Progenitor cell of endocrine pancreas (in vitro differentiated cells): ENCODE data around the gene HYAL1. TPM values are rescaled to one million over a fixed set of nuclear protein-coding genes. Genes with fewer than 3 reads are reported as not detected.

ENCODE experiments used
- DNase-seq: peaks from one replicate; pipeline ENCODE4 v3.0.0; 2021; ENCODE audit warnings: low spot score; ENCODE audit not compliant: unreplicated experiment
- H3K27ac Mint-ChIP-seq: 2 replicates; pipeline ENCODE4 v1.8.0; 2021; ENCODE audit warnings: mild to moderate bottlenecking, moderate library complexity, mixed read lengths
- H3K27me3 Mint-ChIP-seq: 2 replicates; pipeline ENCODE4 v1.8.0; 2021; ENCODE audit warnings: mixed read lengths
- H3K36me3 Mint-ChIP-seq: 2 replicates; pipeline ENCODE4 v1.8.0; 2022; ENCODE audit warnings: mixed read lengths; ENCODE audit not compliant: insufficient read depth
- H3K4me1 Mint-ChIP-seq: 2 replicates; pipeline ENCODE4 v1.8.0; 2021; ENCODE audit warnings: low read depth, mixed read lengths
- H3K4me3 Mint-ChIP-seq: 2 replicates; pipeline ENCODE4 v1.8.0; 2021; ENCODE audit warnings: low read depth, mild to moderate bottlenecking, moderate library complexity, mixed read lengths
- H3K9me3 Mint-ChIP-seq: 2 replicates; pipeline ENCODE4 v1.8.0; 2021; ENCODE audit warnings: low read depth, mixed read lengths
- CTCF ChIP-seq: fragments of 200-600 bp; sonication (generic); IDR thresholded peaks from one replicate; pipeline ENCODE4 v1.5.0; 2021; ENCODE audit warnings: antibody characterized with exemption, mild to moderate bottlenecking; ENCODE audit not compliant: unreplicated experiment
- total RNA-seq: library from RNA; stranded (reverse); gene quantifications from 2 replicates; pipeline ENCODE4 v1.2.1, GENCODE V29; 2021

Gene HYAL1
- total RNA-seq, 1 donor from 2014 or later = 3.1 TPM

- Mint-ChIP-seq H3K27me3 (no peaks in the 10 kb centered on the region), H3K9me3 (no peaks in the 10 kb centered on the region), H3K4me1 (peaks cover 13% of the 10 kb centered on the region), H3K36me3 (no peaks in the 10 kb centered on the region), H3K27ac (peak overlapping the region; percentile 97), H3K4me3 (no peak overlapping the region)
- TF ChIP-seq CTCF = no peak
- DNase-seq = no peak
Measured at GRCh38 chr3:50293079-50293801, 10.1 kb downstream of the HYAL1 start.

- peak; percentile 91 for DNase-seq
- Mint-ChIP-seq H3K4me3 (peak within 1 kb of the TSS; percentile 79), H3K9me3 (no peaks in the 10 kb centered on the region), H3K27ac (peak within 1 kb of the TSS; percentile 97), H3K4me1 (peaks cover 13% of the 10 kb centered on the region), H3K36me3 (no peaks in the 10 kb centered on the region), H3K27me3 (no peaks in the 10 kb centered on the region)
- no peak for TF ChIP-seq CTCF
Measured at GRCh38 chr3:50292159-50293078, 11.0 kb downstream of the HYAL1 start, which contains the start of gene IFRD2. TSS of gene IFRD2 (minus strand) at chr3:50292429. CDS start at chr3:50292274, 155 bp downstream.

GRCh38 chr3:50290161-50290641 lies 13.2 kb downstream of the HYAL1 start:
- no peaks in the 10 kb centered on the region for H3K36me3 Mint-ChIP-seq
- no peak for DNase-seq
- no peaks in the 10 kb centered on the region for H3K9me3 Mint-ChIP-seq
- H3K27ac Mint-ChIP-seq = no peak overlapping the region
- H3K4me3 Mint-ChIP-seq = peak overlapping the region; percentile 79
- peaks cover 13% of the 10 kb centered on the region for H3K4me1 Mint-ChIP-seq
- H3K27me3 Mint-ChIP-seq = no peaks in the 10 kb centered on the region
- TF ChIP-seq CTCF = no peak

GRCh38 chr3:50289130-50289529 lies 14.2 kb downstream of the HYAL1 start:
- H3K4me3 Mint-ChIP-seq = no peak overlapping the region
- no peaks in the 10 kb centered on the region for H3K27me3 Mint-ChIP-seq
- no peaks in the 10 kb centered on the region for H3K9me3 Mint-ChIP-seq
- no peak for DNase-seq
- peaks cover 13% of the 10 kb centered on the region for H3K4me1 Mint-ChIP-seq
- H3K36me3 Mint-ChIP-seq = no peaks in the 10 kb centered on the region
- no peak overlapping the region for H3K27ac Mint-ChIP-seq
- TF ChIP-seq CTCF = no peak

- Mint-ChIP-seq H3K9me3 (no peaks in the 10 kb centered on the region), H3K27me3 (no peaks in the 10 kb centered on the region), H3K27ac (no peak overlapping the region), H3K4me1 (peaks cover 13% of the 10 kb centered on the region), H3K36me3 (no peaks in the 10 kb centered on the region), H3K4me3 (no peak overlapping the region)
- no peak for DNase-seq
- no peak for TF ChIP-seq CTCF
Measured at GRCh38 chr3:50288387-50289007, 14.9 kb downstream of the HYAL1 start.
